GM12878 (cell line): ENCODE measurements around the gene CCNL2. TPM values are rescaled to one million over a fixed set of nuclear protein-coding genes. Genes with fewer than 3 reads are reported as not detected.

Experiments
- ATF2 ChIP-seq: IDR thresholded peaks from 2 replicates; pipeline ENCODE4 v1.6.1; 2012; ENCODE audit warnings: low read length, inconsistent platforms
- BCL11A ChIP-seq: IDR thresholded peaks from 2 replicates; pipeline ENCODE4 v1.6.1; 2011; ENCODE audit warnings: low read depth, low read length
- CHD2 ChIP-seq: IDR thresholded peaks from 2 replicates; pipeline ENCODE4 v1.6.1; 2011; ENCODE audit warnings: low read depth, low read length, improper control_type of control experiment, borderline replicate concordance
- CREB1 ChIP-seq: IDR thresholded peaks from 2 replicates; pipeline ENCODE4 v1.6.1; 2012; ENCODE audit warnings: low read depth, mild to moderate bottlenecking, inconsistent platforms
- GABPA ChIP-seq: IDR thresholded peaks from 2 replicates; pipeline ENCODE4 v1.6.1; 2014; ENCODE audit warnings: antibody characterized with exemption, low read depth, mild to moderate bottlenecking, inconsistent platforms
- PKNOX1 ChIP-seq: fragments of 450-650 bp; IDR thresholded peaks from 2 replicates; pipeline ENCODE4 v1.6.1; 2016; ENCODE audit warnings: mild to moderate bottlenecking
- RB1 ChIP-seq: fragments of 450-650 bp; formaldehyde crosslinking; IDR thresholded peaks from 2 replicates; pipeline ENCODE4 v1.6.1; 2017; ENCODE audit warnings: mild to moderate bottlenecking, borderline replicate concordance
- STAT1 ChIP-seq: fragments of 450-650 bp; conservative IDR thresholded peaks from 2 replicates; pipeline ENCODE4 v1.6.1; 2014; ENCODE audit warnings: antibody characterized with exemption, mild to moderate bottlenecking
- ZBTB40 ChIP-seq: fragments of 450-650 bp; IDR thresholded peaks from 2 replicates; pipeline ENCODE4 v1.6.1; 2016; ENCODE audit warnings: mild to moderate bottlenecking, moderate library complexity, borderline replicate concordance
- ZNF274 ChIP-seq: IDR thresholded peaks from one replicate; pipeline ENCODE4 v1.8.0; 2011; ENCODE audit not compliant: insufficient read length, insufficient read depth
- polyA plus RNA-seq, 11 experiments: library from polyadenylated mRNA; depleted of rRNA in 4 of 11; unstranded in 6 of 11; stranded (reverse) in 5 of 11; fragments of >200 nt; fragmentation: Nextera tagmentation in 4 of 11; fragmentation: Illumina TruSeq in 1 of 11; extraction: Ambion mirVana in 4 of 11; extraction: Trizol in 1 of 11; gene quantifications; 1 replicate in 1 of 11; 2 replicates in 10 of 11; pipeline versions ENCODE4 v1.2.1 to v1.2.3, GENCODE V29; 2011 to 2016; ENCODE audit warnings: inconsistent platforms in 2 of 11, missing spikeins in 2 of 11, low read depth in 1 of 11
- total RNA-seq, 4 experiments: library from RNA; depleted of rRNA in 3 of 4; stranded (reverse); fragments of >200 nt in 3 of 4; fragmentation: Illumina TruSeq in 1 of 4; extraction: Trizol in 1 of 4; gene quantifications; 2 replicates each; pipeline versions ENCODE4 v1.2.1 to v1.2.3, GENCODE V29; 2013 to 2021

The CCNL2 gene
- total and polyA plus RNA-seq, 10 of the 15 experiments (the other 5 are each of a cell fraction or from before 2014, with no cell fraction given) = 2.1 to 143 (median 101) TPM

- TF ChIP-seq ZBTB40 (no peak), GABPA (no peak), CREB1 (no peak), ZNF274 (no peak), RB1 (no peak), CHD2 (no peak), ATF2 (no peak), PKNOX1 (no peak), STAT1 (no peak), BCL11A (no peak)
These were observed 62.7 kb downstream of the CCNL2 start (continued) for GRCh38 chr1:1336446-1336845.
